Measurements from ENCODE around the gene GABRR2. TPM values are rescaled to one million over a fixed set of nuclear protein-coding genes. Genes with fewer than 3 reads are reported as not detected.
"Not testable (repeated sequence)": the region's sequence is repeated elsewhere in the genome, so short reads cannot be mapped to it uniquely, and the experiment has no call there.

GABRR2 gene
- total RNA-seq, 1 donor from 2014 or later: 0.61 TPM

GRCh38 chr6:89297695-89298351 lies 17.3 kb downstream of the GABRR2 start:
- FAIRE-seq (peak; percentile 13), DNase-seq (ENCODE audit: low read depth) (peak; percentile 98)
- H3K27me3 ChIP-seq (ENCODE audit: insufficient read depth, low read length): peaks cover 39% of the 10 kb centered on the region
- H3K4me2 ChIP-seq (ENCODE audit: low read length): peak overlapping the region; percentile 79
- peaks cover 18% of the 10 kb centered on the region for H4K20me1 ChIP-seq (ENCODE audit: insufficient read depth, low read length)
- TF ChIP-seq EZH2 (IDR thresholded peaks at IDR 0.05; ENCODE audit: insufficient read depth, low read length): no peak
- no peak for TF ChIP-seq CTCF (IDR thresholded peaks at IDR 0.05; ENCODE audit: insufficient read depth, low read depth, low read length)
- peak overlapping the region; percentile 45 for H3K27ac ChIP-seq (ENCODE audit: low read depth, low read length)
- Mint-ChIP-seq H3K9me3 (ENCODE audit: unreplicated experiment) (peaks cover 5% of the 10 kb centered on the region), H3K27ac (ENCODE audit: unreplicated experiment) (no peak overlapping the region), H3K36me3 (ENCODE audit: low read depth, unreplicated experiment) (peaks cover 14% of the 10 kb centered on the region), H3K4me1 (ENCODE audit: low read depth, unreplicated experiment) (peaks cover 16% of the 10 kb centered on the region), H3K4me3 (ENCODE audit: unreplicated experiment) (no peak overlapping the region), H3K27me3 (ENCODE audit: low read depth, unreplicated experiment) (peaks cover 44% of the 10 kb centered on the region)
- no peaks in the 10 kb centered on the region for H3K36me3 ChIP-seq (ENCODE audit: insufficient read depth, low read length)
- H2AFZ ChIP-seq (ENCODE audit: low read depth, low read length): no peak overlapping the region
- H3K79me2 ChIP-seq (ENCODE audit: insufficient read depth, low read length): no peaks in the 10 kb centered on the region
- H3K9me3 ChIP-seq (ENCODE audit: insufficient read depth, low read depth, low read length): no peaks in the 10 kb centered on the region
- no peak overlapping the region for H3K4me3 ChIP-seq (ENCODE audit: insufficient read depth, low read depth, low read length)
- H3K4me1 ChIP-seq (ENCODE audit: insufficient read depth, low read length): peaks cover 20% of the 10 kb centered on the region
- no peak overlapping the region for H3K9ac ChIP-seq (ENCODE audit: low read length)

GRCh38 chr6:89295981-89296380 lies 19.1 kb downstream of the GABRR2 start:
- Mint-ChIP-seq H3K36me3 (ENCODE audit: low read depth, unreplicated experiment) (peaks cover 6% of the 10 kb centered on the region), H3K4me3 (ENCODE audit: unreplicated experiment) (no peak overlapping the region), H3K9me3 (ENCODE audit: unreplicated experiment) (peaks cover 9% of the 10 kb centered on the region), H3K27ac (ENCODE audit: unreplicated experiment) (no peak overlapping the region), H3K27me3 (ENCODE audit: low read depth, unreplicated experiment) (peaks cover 45% of the 10 kb centered on the region), H3K4me1 (ENCODE audit: low read depth, unreplicated experiment) (peaks cover 16% of the 10 kb centered on the region)
- H3K27me3 ChIP-seq (ENCODE audit: insufficient read depth, low read length): peaks cover 36% of the 10 kb centered on the region
- H3K9ac ChIP-seq (ENCODE audit: low read length): no peak overlapping the region
- H2AFZ ChIP-seq (ENCODE audit: low read depth, low read length): no peak overlapping the region
- peaks cover 20% of the 10 kb centered on the region for H3K4me1 ChIP-seq (ENCODE audit: insufficient read depth, low read length)
- no peak overlapping the region for H3K4me3 ChIP-seq (ENCODE audit: insufficient read depth, low read depth, low read length)
- H3K9me3 ChIP-seq (ENCODE audit: insufficient read depth, low read depth, low read length): no peaks in the 10 kb centered on the region
- no peaks in the 10 kb centered on the region for H3K79me2 ChIP-seq (ENCODE audit: insufficient read depth, low read length)
- DNase-seq (ENCODE audit: low read depth) (no peak), FAIRE-seq (no peak)
- no peak overlapping the region for H3K27ac ChIP-seq (ENCODE audit: low read depth, low read length)
- peaks cover 18% of the 10 kb centered on the region for H4K20me1 ChIP-seq (ENCODE audit: insufficient read depth, low read length)
- H3K4me2 ChIP-seq (ENCODE audit: low read length): no peak overlapping the region
- TF ChIP-seq EZH2 (IDR thresholded peaks at IDR 0.05; ENCODE audit: insufficient read depth, low read length) (no peak), CTCF (IDR thresholded peaks at IDR 0.05; ENCODE audit: insufficient read depth, low read depth, low read length) (no peak)
- H3K36me3 ChIP-seq (ENCODE audit: insufficient read depth, low read length): no peaks in the 10 kb centered on the region

- not testable (repeated sequence) for H3K79me2 ChIP-seq (ENCODE audit: insufficient read depth, low read length); H3K27ac Mint-ChIP-seq (ENCODE audit: unreplicated experiment); FAIRE-seq; H3K27ac ChIP-seq (ENCODE audit: low read depth, low read length); H3K4me2 ChIP-seq (ENCODE audit: low read length); H3K4me3 ChIP-seq (ENCODE audit: insufficient read depth, low read depth, low read length); H3K9ac ChIP-seq (ENCODE audit: low read length); H3K9me3 ChIP-seq (ENCODE audit: insufficient read depth, low read depth, low read length); H3K4me3 Mint-ChIP-seq (ENCODE audit: unreplicated experiment); H3K36me3 Mint-ChIP-seq (ENCODE audit: low read depth, unreplicated experiment); DNase-seq (ENCODE audit: low read depth); H3K36me3 ChIP-seq (ENCODE audit: insufficient read depth, low read length); H2AFZ ChIP-seq (ENCODE audit: low read depth, low read length)
- Histone ChIP-seq H4K20me1 (ENCODE audit: insufficient read depth, low read length) (peaks cover 18% of the 10 kb centered on the region), H3K27me3 (ENCODE audit: insufficient read depth, low read length) (peaks cover 38% of the 10 kb centered on the region), H3K4me1 (ENCODE audit: insufficient read depth, low read length) (peaks cover 20% of the 10 kb centered on the region)
- Mint-ChIP-seq H3K27me3 (ENCODE audit: low read depth, unreplicated experiment) (peaks cover 47% of the 10 kb centered on the region), H3K9me3 (ENCODE audit: unreplicated experiment) (peaks cover 11% of the 10 kb centered on the region), H3K4me1 (ENCODE audit: low read depth, unreplicated experiment) (peaks cover 16% of the 10 kb centered on the region)
Observed at GRCh38 chr6:89295116-89295515, 20.0 kb downstream of the GABRR2 start.
